Activated CD4-positive, alpha-beta T cell treated with anti-CD3 and anti-CD28 coated beads for 48 hours (primary cell): ENCODE measurements around the gene SLC39A9.

ENCODE experiments used
- DNase-seq: peaks from one replicate; pipeline ENCODE4 v3.0.0-alpha.2; 2020

Gene SLC39A9, protein sequence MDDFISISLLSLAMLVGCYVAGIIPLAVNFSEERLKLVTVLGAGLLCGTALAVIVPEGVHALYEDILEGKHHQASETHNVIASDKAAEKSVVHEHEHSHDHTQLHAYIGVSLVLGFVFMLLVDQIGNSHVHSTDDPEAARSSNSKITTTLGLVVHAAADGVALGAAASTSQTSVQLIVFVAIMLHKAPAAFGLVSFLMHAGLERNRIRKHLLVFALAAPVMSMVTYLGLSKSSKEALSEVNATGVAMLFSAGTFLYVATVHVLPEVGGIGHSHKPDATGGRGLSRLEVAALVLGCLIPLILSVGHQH

DNA sequence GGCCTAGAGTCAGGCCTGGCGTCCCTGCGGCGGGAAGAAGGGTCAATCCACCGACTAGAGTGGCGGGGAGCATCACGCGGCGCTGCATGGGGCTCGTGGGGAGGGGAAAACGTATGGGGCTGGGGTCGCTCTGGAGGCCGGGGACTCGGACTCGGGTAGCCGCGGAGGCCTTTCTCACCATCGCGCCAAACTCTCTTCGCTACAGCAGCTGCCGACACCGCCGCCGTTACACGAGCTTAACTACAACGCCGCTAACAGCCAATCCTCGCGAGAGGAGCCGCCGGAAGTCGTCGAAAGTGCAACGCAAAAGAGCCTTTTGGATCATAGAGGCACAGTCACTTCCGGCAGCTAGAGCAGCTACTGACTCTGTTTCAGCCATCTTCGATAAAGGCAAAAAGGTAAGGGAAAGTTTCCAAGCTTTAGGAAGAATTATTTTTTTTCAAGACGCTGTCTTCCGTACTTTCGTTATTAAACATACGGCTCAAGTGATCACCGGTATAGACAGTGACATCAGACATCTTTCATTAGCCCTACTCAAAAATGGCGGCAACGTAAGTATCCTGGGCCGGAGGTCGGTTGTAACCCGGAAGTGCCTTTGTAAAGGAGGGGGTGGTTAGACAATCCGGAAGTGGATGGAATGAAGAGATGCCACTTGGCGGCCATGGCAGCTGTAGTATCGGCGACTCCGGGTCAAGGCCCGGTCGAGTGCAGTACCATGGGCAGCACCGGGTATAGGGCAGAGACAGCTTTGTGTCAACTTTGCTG is at the start of gene SLC39A9, which contains the start of gene ERH:
Gene SLC39A9, plus strand, starts transcription at position 640 of the 765 bp plus-strand sequence. CDS start 678 bp downstream, outside the sequence.
Gene ERH, minus strand, starts transcription at position 247 of the 765 bp plus-strand sequence. Its CDS starts 66 bp downstream, at position 181.
- peak; percentile 95 for DNase-seq

DNA sequence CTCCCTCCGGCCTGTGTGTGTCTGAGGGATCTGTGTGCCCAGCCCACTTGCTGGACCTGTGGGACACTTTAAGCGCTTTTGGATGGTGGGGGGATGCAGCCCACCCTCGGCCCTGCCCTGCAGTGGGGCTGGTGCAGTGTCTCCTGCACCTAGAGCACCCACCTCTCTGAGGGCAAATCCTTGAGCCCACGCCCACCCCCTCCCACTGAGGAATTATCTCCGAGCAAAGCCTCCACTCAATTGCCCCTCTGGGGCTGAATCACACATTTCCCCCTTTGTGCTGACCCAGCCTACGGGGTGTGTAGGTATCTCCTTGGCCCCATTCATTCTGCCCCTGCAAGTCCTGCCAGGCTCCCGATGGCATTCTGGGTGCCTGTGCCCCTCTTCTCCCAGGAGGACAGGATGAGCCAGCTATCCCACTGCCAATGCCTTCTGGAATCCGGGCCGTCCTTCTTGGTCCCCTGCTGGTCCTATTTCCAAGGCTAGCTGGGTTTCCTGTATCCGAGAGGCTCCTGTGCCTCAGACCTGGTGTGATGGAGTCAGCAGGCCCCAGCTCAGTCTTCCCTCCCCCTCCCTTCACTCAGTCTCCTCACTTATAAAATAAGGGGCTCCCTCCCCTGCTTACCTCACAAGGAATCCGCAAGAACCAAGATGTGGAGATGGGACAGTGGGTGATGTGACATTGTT is 49.3 kb upstream of the SLC39A9 start:
- DNase-seq: no peak

DNA sequence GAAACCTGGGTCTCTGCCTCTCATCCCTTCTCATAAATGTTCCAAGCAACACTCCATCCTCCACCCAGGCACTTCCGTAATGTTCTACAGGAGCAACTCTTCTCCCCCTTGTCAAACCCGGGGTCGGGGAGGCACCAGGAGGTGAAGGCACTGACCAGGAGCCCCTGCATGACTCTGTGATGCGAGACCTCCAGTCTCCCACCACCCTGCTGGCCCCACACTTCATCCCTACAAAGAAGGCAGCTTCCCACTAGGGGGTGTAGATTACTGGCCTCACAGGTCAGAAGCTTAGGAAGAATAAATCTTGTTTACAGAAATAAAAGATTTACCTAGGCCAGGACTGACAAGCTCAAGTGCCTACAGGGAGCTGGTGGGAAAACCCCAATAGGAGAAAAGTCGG is 47.6 kb upstream of the SLC39A9 start:
- no peak for DNase-seq

DNA sequence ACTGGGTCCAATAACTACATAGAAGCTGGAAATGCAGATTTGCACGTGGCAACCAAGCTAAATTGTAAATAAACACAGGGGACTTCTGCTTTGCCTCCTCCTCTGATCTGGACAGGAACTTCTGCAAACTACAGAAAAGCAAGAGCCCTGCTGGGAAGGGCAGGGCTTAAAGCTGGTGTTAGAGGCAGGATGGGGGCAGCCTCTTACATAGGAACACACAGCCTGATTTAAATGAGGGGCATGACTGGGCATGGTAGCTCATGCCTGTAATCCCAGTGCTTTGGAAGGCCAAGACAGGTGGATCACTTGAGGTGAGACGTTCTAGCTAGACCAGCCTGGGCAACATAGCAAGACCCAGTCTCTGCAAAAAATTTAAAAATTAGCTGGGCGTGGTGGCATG is 47.1 kb upstream of the SLC39A9 start:
- DNase-seq: no peak

DNA sequence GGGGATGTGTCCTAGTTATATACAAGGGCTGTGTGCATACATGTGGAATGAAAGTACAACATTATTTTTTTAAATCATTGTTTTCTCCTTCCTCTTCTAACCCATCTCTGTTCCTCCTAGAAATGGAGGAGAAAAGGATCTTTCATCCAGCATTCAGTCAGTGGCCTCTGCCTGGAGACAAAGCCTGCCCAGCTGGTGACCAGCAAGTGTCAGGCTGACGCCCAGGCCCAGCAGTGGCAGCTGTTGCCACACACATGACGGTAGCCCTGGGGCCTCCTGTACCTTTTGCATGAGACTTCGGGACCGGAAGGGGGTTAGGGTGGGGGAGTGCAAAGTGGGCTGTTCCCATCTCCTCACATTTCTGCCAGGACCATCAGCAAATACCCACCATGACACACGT is 46.6 kb upstream of the SLC39A9 start:
- DNase-seq: no peak

DNA sequence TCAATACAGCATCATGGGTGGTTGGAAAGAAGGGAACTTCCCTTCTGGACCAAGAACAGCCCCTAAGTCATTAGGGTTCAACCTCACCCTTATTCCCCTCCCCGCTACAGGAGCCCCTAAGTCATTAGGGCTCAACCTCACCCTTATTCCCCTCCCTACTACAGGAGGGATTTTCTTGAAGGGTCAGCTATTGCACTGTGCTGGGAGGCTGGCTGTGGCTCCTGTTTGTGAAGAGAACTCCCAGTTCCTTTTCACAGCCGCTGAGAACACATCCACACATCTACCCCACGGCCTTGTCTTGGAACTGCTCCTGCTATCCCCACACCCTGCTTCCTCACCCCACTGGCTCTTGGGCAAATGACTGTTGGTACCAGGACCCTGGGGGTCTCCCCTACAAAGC is 45.3 kb upstream of the SLC39A9 start:
- no peak for DNase-seq

DNA sequence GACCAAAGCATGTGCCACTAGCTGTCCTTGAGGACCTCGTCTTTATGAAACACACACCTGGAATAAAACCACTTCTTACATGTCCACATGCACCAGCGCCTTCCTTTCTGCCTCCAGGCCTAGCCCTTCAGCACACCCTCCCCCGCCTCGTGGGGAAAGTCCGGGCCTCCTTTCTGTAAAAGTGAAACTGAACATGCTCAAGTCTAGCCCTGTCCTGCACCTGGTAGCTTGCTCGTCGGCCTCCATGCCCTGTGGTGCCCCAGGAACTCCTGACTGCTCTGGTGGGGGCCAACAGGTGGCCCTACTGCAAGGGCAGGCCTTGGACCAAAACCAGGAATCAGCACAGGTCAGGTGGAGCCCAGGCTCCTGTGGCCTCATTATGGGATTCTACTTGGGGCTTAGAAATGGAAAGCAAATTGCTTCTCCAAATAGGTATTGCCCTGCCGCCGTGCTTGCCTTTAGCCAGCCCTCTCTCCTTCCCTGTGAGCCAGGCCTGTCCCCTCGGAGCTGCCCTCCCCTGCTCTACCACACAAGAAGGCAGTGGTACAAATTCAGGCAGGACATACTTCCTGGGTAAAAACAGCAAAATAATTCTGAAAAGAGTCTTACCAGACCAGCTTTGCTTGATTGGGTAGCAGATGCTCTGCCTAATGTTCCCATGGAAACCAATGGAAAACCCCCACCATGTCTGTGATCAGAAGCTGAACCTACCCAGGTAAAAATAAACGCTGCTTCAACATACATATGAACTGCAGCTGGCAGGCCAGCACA is 43.9 kb upstream of the SLC39A9 start:
- peak; percentile 86 for DNase-seq

DNA sequence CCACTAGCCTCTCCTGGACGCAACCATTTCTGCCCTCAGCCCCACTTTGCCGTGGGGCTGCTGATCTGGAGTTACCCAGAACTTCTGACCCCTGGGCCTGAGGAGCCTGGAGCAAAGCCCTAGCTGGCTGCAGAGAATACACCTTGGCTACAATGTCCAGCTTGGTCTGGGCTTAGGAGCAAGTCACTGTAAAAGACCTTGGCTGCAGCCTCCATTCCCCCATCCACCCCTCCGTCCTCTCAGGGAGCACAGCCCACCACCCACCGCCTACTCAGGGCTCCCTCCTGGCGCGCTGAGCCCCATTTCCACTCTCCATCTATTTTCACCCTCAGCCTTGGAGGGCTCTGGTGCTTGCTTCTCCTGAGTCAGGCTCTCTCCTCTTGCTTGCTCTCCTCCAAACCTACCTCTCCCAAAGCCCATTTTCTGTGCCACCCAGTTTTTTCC is 43.3 kb upstream of the SLC39A9 start:
- no peak for DNase-seq

DNA sequence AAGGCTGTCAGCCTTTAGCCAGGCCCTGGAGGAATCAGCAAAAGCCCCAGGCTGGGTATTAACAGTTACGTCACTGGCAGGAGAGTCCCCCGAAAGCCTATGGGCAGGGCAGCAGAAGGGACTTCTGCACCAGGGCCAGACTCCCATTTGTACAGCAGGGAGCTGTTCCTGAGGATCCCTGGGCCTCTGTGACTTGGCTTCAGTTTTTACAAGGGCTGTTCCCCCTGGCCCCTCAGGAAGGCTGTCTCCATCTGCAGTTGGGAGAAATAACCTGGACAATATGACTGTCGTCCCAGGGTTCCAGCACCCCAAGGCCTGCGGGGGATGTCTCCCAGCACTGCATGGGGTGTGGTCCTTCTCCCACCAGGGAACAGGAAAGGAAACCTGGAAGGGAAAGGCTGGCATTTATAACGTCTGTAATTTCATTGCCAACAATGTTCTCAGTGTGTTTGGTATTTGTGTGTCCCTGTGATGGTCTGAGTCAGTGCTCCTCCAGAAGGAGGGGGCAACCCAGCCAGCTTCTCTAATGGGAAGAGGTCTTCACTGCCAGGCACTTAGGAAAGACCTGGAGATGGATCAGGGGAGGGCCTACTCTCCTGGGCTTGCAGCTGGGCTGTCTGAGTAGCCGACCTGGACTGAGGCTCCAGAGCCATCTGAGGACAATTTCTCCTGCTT is 42.7 kb upstream of the SLC39A9 start:
- no peak for DNase-seq

DNA sequence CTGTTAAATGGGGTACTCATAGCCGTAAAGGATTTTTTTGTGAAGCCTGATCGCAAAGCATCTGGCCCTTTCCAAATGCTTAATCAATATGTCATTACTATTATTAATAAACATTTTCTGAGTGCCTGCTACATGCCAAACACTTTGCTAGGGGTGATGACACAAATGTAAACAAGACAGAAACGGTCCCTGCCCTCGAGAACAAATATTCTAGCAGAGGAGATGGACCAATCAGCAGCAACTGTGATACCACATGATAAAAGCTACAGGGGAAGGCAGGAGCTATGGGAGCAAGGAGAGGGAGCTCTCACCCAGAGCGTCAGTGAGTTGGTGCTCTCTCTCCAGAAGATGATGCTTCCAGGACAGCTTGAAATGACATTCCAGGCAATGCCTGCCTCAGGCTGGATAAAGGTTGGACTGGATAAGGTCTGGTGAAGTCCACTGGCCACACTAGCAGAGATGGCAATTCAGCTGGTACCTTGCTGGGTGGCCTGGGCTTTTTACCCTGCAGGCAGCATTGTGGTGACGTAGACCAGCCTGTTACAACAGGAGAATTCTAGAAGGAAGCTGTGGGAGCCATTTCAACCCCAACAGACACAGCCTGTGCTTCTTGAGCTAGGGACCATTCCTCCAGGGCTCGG is 41.5 kb upstream of the SLC39A9 start:
- DNase-seq: no peak

DNA sequence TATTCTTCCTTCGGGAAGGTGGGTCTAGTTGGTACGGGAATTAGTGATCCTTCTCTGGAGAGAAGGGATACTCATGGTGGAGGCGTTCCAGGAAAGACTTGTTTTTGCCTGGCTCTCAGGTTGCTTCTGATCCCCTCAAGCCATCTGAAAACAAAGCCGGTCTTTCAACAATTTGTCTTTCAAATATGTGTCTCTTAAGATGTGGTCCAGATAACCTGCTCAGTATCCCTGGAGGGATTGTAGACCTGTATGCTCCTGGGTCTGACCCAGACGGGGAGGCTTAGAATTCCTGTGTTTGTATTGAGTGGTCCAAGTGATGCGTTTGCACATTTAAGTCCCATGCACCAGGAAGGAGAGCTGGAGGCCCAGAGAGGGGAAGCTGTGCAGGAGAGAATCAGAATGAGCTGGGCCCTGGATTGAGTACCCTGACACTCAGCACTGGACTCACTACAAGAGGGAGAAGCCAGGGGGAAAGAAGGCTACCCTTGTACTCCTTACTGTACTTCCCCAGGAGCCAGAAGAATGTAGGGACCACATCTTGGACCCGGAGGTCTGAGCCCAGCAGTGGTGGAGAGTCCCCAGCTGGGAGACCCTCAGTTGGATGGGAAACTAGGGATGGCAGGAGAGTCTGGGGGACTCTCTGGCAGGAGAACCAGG is 40.8 kb upstream of the SLC39A9 start:
- no peak for DNase-seq

DNA sequence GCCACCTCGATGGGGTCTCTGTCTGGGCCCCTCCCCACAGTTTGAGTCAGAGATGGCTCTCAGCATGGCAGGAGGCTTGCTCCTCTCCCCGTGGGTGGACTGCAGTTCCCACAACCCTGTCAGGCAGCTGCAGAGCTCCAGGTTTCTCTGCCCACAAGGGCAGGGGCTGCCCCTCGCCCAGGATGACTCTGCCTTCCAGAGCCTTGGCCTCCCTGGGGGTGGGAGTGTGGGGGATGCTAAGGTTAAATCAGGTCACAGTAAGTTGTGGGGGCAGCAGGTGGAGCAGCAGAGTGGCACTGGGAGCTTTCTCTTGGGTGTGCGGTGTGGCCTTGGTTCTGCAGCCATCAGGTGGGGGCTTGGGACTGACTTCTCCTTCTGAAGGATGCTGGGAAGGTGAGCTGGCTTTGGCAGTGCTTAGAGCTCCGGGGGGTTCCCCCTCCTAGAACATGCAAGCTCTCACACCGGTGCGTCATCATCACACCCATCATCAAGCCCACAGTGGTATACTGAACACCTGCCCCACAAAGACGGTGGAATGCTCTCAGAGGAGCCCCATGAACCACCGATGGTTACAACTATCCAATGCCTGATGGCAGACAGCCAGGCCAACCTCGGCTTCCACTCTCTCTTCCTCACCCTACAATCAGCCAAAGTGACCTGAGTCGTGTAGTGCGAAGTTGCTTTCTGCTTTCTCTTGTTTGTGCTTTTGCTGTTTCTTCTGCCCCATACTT is 40.1 kb upstream of the SLC39A9 start:
- DNase-seq: peak; percentile 80

DNA sequence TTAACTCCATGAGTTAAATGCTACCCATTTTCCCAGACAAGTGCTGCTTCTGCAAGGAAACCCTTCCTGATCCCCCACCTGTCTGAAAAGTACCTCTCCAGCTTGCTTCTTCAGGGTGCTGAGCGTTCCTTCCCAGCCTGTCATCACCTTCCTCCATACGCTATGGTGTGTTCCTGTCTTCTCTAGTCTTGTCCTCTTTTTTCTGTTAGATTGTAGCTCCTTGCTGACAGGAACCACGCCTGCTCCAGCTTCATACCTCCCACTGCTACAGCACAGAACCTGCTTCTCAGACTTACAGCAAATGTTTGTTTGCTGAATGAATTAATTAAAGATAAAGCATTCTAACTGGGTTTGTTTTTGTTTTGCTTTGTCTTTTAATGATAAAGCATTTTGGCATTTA is 39.5 kb upstream of the SLC39A9 start:
- DNase-seq: no peak

DNA sequence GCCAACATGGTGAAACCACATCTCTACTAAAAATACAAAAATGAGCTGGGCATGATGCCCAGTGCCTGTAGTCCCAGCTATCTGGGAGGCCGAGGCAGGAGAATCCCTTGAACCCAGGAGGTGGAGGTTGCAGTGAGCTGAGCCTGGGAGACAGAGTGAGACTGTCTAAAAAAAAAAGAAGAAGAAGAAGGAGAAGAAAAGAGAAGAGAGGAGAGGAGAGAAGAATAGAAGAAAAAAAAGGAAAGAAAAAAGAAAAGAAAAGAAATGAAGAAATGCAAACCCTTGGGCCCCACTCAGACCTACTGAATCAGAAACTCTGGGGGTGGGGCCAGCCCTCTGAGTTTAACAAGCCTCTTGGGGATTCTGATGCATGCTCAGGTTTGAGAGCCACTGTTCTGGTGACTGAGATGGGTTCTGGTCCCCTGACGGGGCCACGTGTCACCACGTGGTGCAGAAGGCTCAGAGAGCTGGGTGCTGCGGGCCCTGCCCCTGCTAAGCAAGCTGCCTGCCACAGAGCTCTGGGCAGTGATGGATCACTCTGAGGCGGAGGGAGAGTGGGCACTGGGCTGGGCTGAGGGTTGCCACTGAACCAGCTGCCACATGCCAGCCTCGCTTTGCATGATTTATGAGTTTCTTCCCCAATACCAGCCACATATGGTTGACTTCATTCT is 37.9 kb upstream of the SLC39A9 start:
- DNase-seq: peak; percentile 56

DNA sequence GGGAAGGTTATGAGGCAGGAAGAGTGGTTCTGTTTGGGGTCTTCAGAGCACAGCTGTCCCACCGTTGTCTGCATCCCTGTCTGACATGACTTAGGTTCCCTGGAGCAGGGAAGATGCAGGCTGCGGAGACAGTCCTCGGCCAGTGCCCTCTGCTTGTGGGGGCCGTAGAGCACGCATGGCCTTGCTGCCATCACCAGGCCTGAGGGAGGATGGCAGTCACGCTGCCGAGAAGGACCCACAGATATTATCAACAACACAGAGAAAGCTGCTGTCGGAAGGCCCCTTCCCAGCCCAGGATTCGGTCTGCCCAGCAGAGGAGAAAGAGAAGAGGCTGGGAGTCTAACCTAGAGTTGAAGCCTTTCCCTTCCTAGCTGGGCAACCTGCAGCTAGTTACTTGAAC is 35.4 kb upstream of the SLC39A9 start:
- no peak for DNase-seq

DNA sequence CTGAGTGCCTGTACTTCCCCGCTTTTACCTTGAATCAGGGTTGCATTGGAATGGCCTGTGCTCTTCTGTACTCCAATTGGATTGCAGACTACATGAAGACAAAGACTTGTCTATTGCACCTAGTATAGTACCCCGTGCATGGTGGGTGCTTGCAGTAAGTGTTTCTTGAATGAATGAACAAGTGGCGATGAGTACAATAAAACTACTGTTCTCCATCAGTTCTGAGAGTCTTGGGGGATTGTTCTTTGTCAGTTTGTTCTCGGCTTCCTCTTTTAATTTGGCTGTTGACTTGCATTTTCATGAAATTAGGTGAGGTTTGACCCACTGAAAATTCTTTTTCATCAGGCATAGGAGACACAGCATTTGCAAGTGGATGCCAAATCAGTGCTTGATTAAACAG is 34.5 kb upstream of the SLC39A9 start:
- no peak for DNase-seq

DNA sequence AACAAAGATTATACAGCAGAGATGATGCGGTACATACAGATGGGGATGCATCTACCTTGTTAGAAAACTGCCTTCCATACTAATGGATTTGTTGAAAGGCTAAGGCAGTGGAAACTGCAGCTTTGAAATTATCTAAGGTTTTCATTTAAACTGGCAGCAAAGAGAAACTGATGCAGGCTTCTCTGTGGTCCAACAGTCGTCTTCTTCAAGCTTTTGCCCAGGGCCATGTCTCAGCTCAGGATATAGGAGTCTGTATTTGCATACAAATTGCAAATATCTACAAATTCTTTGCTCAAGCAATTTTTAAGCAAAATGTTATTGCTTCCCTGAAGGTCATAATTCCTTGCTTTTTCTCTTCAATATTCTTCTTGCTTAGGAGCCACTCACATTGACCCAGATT is 34.1 kb upstream of the SLC39A9 start:
- no peak for DNase-seq

DNA sequence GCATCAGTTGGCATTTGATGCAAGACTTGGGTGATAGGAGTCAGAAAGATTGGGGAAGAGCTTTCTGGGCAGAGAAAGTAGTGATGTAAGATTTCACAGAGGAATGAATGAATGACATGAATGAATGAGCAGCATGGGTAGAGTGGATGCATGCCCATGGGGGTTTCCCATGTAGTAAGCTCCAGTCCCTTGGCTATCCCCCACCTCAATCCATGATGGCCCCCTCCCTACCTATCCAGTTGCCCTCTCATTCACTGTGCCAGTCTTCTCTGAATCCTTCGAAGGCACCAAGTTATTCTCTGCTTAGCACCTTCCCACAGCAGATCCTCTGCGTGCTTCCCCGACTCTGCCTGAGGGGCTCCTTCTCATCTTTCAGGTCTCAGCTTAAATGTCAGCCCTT is 32.4 kb upstream of the SLC39A9 start:
- DNase-seq: no peak

DNA sequence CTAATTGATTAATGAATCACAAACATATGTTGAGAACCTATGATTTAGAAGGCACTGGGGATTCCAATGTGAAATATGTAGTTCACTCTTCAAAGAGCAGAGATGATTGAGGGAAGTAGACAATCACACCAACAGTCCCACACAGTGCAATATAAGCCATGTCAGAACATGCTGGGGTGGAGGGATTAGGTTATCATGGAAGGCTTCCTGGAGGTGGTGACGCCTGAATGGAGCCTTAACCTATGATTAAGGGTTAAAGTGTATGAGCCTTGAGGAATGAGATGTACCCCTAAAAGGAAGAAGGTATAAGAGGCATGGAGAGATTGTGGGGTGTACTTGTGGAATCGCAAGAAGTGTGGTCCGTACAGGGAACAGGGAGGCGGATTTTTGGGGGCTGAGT is 31.7 kb upstream of the SLC39A9 start:
- DNase-seq: no peak

DNA sequence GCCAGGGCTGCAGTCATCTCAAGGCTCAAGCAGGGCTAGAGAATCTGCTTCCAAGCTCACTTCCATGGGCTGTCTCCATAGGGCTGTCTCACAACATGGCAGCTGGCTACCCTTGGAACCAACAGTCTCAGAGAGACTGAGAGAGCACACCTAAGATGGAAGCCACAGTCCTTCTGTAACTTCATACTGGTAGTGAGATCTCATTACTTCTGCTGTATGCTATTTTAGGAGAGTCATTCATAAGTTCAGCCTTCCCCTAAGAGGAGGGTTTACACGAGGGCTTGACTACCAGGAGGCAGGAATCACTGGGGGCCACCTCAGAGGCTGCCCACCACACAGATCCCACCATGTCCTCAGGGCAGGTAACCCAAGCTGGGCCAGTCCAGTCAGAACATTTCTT is 30.1 kb upstream of the SLC39A9 start:
- no peak for DNase-seq
